Esophagus muscularis mucosa (tissue), 4 donors: ENCODE data around the gene AIM2. TPM values are rescaled to one million over a fixed set of nuclear protein-coding genes. Genes with fewer than 3 reads are reported as not detected.

Experiments
- DNase-seq: peaks from one replicate; pipeline ENCODE4 v3.0.0-alpha.2; 2017; ENCODE audit errors: extremely low spot score
- H3K27ac ChIP-seq, 4 donors: fragments of 200-600 bp; sonication (generic); replicated peaks in 1 of 4; 1 replicate in 3 of 4; 2 replicates in 1 of 4; pipeline ENCODE4 v1.5.1; 2016 to 2019; ENCODE audit warnings: mild to moderate bottlenecking in 1 of 4
- H3K27me3 ChIP-seq, 4 donors: fragments of 200-600 bp; sonication (generic); one replicate each; pipeline versions ENCODE4 v1.5.1 to v1.6.0; 2016 to 2019
- H3K36me3 ChIP-seq, 4 donors: fragments of 200-600 bp; sonication (generic); one replicate each; pipeline ENCODE4 v1.5.1; 2016 to 2019
- H3K4me1 ChIP-seq, 4 donors: fragments of 200-600 bp; sonication (generic); one replicate each; pipeline ENCODE4 v1.5.1; 2016 to 2019
- H3K4me3 ChIP-seq, 4 donors: fragments of 200-600 bp; sonication (generic); 1 replicate in 2 of 4; 2 replicates in 2 of 4; pipeline ENCODE4 v1.5.1; 2016 to 2019; ENCODE audit warnings: mild to moderate bottlenecking in 4 of 4, moderate library complexity in 1 of 4
- H3K9me3 ChIP-seq, 4 donors: fragments of 200-600 bp; sonication (generic); 1 replicate in 3 of 4; 2 replicates in 1 of 4; pipeline ENCODE4 v1.5.1; 2016 to 2019
- CTCF ChIP-seq, 3 experiments: fragments of 200-600 bp in 2 of 3; fragments of 450-650 bp in 1 of 3; sonication (generic) in 2 of 3; IDR thresholded peaks; one replicate each; pipeline ENCODE4 v1.5.1; 2017 to 2019; ENCODE audit warnings: antibody characterized with exemption in 3 of 3, mild to moderate bottlenecking in 2 of 3, moderate library complexity in 1 of 3
- EP300 ChIP-seq: sonication (generic); formaldehyde crosslinking; IDR thresholded peaks from one replicate; pipeline ENCODE4 v1.6.1; 2017; ENCODE audit warnings: antibody characterized with exemption
- POLR2A ChIP-seq: fragments of 450-650 bp; IDR thresholded peaks from one replicate; pipeline ENCODE4 v1.6.1; 2017; ENCODE audit warnings: antibody characterized with exemption, moderate library complexity, mild to moderate bottlenecking, low read depth
- POLR2AphosphoS5 ChIP-seq, 2 donors: sonication (generic); formaldehyde crosslinking; IDR thresholded peaks; one replicate each; pipeline ENCODE4 v1.6.1; 2017; ENCODE audit warnings: antibody characterized with exemption in 2 of 2
- WGBS: methylation state at CpG from one replicate; pipeline ENCODE4 v1.1.5; 2018; 5-methylcytosine and 5-hydroxymethylcytosine counted together
- intact Hi-C: fragments of 100-400 bp; cut with DNase I; formaldehyde crosslinking; loops from one replicate; pipeline ENCODE4 v1.15.1; 2023
- total RNA-seq, 4 donors: library from RNA; depleted of rRNA; stranded (reverse); fragments of >200 nt; gene quantifications; one replicate each; pipeline versions ENCODE4 v1.1.0 to v1.2.1, GENCODE V29; 2016

AIM2 gene
- total RNA-seq, 4 donors from 2014 or later, result 0.32 to 0.50 TPM; not detected in 2

GRCh38 chr1:159014003-159014571, 62.5 kb downstream of the AIM2 start:
- 83% methylated on average over 3 of the region's 3 CpGs for WGBS
- Histone ChIP-seq H3K4me3 (peak overlapping the region in 2 of 4 donors; percentile 47 to 63), H3K4me1 (peaks cover 8 to 29% (median 24%) of the 10 kb centered on the region in 4 donors), H3K9me3 (no peaks in the 10 kb centered on the region), H3K36me3 (peaks cover 0 to 37% (median 17%) of the 10 kb centered on the region in 4 donors), H3K27me3 (no peaks in the 10 kb centered on the region), H3K27ac (peak overlapping the region in 2 of 4 donors; percentile 14 to 60)
- TF ChIP-seq EP300, result no peak
- no peak for TF ChIP-seq POLR2A
- TF ChIP-seq CTCF (IDR thresholded peaks at IDR 0.05), result no peak
- TF ChIP-seq POLR2AphosphoS5 (IDR thresholded peaks at IDR 0.05), result no peak
- DNase-seq, result no peak
- intact Hi-C loops, result no loop called here

GRCh38 chr1:159012495-159012894, 64.1 kb downstream of the AIM2 start:
- intact Hi-C loops, result no loop called here

More at GRCh38 chr1:159012495-159012894, 64.1 kb downstream of the AIM2 start:
- TF ChIP-seq POLR2A, result no peak
- peak; percentile 41 to 63 for TF ChIP-seq POLR2AphosphoS5 (IDR thresholded peaks at IDR 0.05)
- TF ChIP-seq EP300, result no peak
- no peak for TF ChIP-seq CTCF (IDR thresholded peaks at IDR 0.05)
- peak overlapping the region; percentile 47 to 63 (median 52) for H3K4me3 ChIP-seq
- 46% methylated on average over 6 of the region's 6 CpGs for WGBS
- no peak for DNase-seq
- peaks cover 0 to 3% (median 0%) of the 10 kb centered on the region in 4 donors for H3K27me3 ChIP-seq
- H3K27ac ChIP-seq, result peak overlapping the region; percentile 58 to 81 (median 67)
- no peaks in the 10 kb centered on the region for H3K9me3 ChIP-seq
- H3K4me1 ChIP-seq, result peaks cover 8 to 32% (median 24%) of the 10 kb centered on the region in 4 donors
- peaks cover 0 to 21% (median 8%) of the 10 kb centered on the region in 4 donors for H3K36me3 ChIP-seq

Other genes starting within 250 kb of the AIM2 start
- 10 to 100 TPM in 1 of 4 donors, 1 to 10 TPM in 3; 2.1 to 19.7 (median 3.2) TPM for gene MNDA, start 245.4 kb downstream of the AIM2 start, total RNA-seq
- 1 to 10 TPM in 2 of 4 donors, not detected in 2; 1.2 to 1.3 TPM for gene PYHIN1, start 145.2 kb downstream of the AIM2 start, total RNA-seq
- gene IFI16, start 66.9 kb downstream of the AIM2 start, total RNA-seq, result 100 to 1,000 TPM in 1 of 4 donors, 10 to 100 TPM in 3; 25.7 to 101 (median 35.3) TPM
- gene CADM3, start 94.8 kb upstream of the AIM2 start, total RNA-seq, result 10 to 100 TPM; 10.8 to 24.7 (median 20.4) TPM
- 100 to 1,000 TPM in 2 of 4 donors, 10 to 100 TPM in 2; 31.1 to 315 (median 128) TPM for gene ACKR1, start 128.1 kb upstream of the AIM2 start, total RNA-seq
- gene FCER1A, start 225.6 kb upstream of the AIM2 start, total RNA-seq, result 1 to 10 TPM in 3 of 4 donors, under 1 TPM in 1; 0.45 to 8.3 (median 3.6) TPM